ENCODE results near the gene SH2B3. TPM values are rescaled to one million over a fixed set of nuclear protein-coding genes. Genes with fewer than 3 reads are reported as not detected.

SH2B3 gene
- 9.1 TPM for total RNA-seq
- 10 to 100 TPM; 13.4 to 20.7 (median 15.9) TPM for polyA plus RNA-seq (ENCODE audit: insufficient read depth in 1 of 8, insufficient read length in 8 of 8, low replicate concordance in 1 of 8)
- long read RNA-seq, donor 1, full-length matches to known transcripts = 2 of 2 reads
- long read RNA-seq, donor 1, partial matches to known transcripts = 0 of 2 reads
- long read RNA-seq, donor 1, other reads (novel, unspliced or antisense) = 0 of 2 reads
- long read RNA-seq, donor 2 = 0 reads
- long read RNA-seq, donor 3, full-length matches to known transcripts = 1 of 1 reads
- long read RNA-seq, donor 3, partial matches to known transcripts = 0 of 1 reads
- long read RNA-seq, donor 3, other reads (novel, unspliced or antisense) = 0 of 1 reads
- long read RNA-seq, donor 4, full-length matches to known transcripts = 4 of 9 reads
- long read RNA-seq, donor 4, partial matches to known transcripts = 5 of 9 reads
- long read RNA-seq, donor 4, other reads (novel, unspliced or antisense) = 0 of 9 reads
- long read RNA-seq, donor 5, full-length matches to known transcripts = 2 of 2 reads
- long read RNA-seq, donor 5, partial matches to known transcripts = 0 of 2 reads
- long read RNA-seq, donor 5, other reads (novel, unspliced or antisense) = 0 of 2 reads
- long read RNA-seq, donor 6, full-length matches to known transcripts = 4 of 4 reads
- long read RNA-seq, donor 6, partial matches to known transcripts = 0 of 4 reads
- long read RNA-seq, donor 6, other reads (novel, unspliced or antisense) = 0 of 4 reads
- long read RNA-seq, donor 7 = 0 reads
- long read RNA-seq, donor 8, full-length matches to known transcripts = 1 of 1 reads
- long read RNA-seq, donor 8, partial matches to known transcripts = 0 of 1 reads
- long read RNA-seq, donor 8, other reads (novel, unspliced or antisense) = 0 of 1 reads
- long read RNA-seq, donor 9, full-length matches to known transcripts = 1 of 1 reads
- long read RNA-seq, donor 9, partial matches to known transcripts = 0 of 1 reads
- long read RNA-seq, donor 9, other reads (novel, unspliced or antisense) = 0 of 1 reads
- long read RNA-seq, donor 10, full-length matches to known transcripts = 1 of 1 reads
- long read RNA-seq, donor 10, partial matches to known transcripts = 0 of 1 reads
- long read RNA-seq, donor 10, other reads (novel, unspliced or antisense) = 0 of 1 reads
- long read RNA-seq, donor 11, full-length matches to known transcripts = 1 of 1 reads
- long read RNA-seq, donor 11, partial matches to known transcripts = 0 of 1 reads
- long read RNA-seq, donor 11, other reads (novel, unspliced or antisense) = 0 of 1 reads

- peak within 1 kb of the TSS; percentile 84 for H3K4me3 ChIP-seq (ENCODE audit: low read length)
- no peaks in the 10 kb centered on the region for H3K9me3 ChIP-seq (replicated peaks; ENCODE audit: control insufficient read depth, low read depth, low read length)
- H3K27ac ChIP-seq (ENCODE audit: low read length) = peak within 1 kb of the TSS; percentile 86
- WGBS (ENCODE audit: insufficient coverage) = under 1% methylated on average over 63 of the region's 80 CpGs
- peaks cover 17% of the 10 kb centered on the region for H3K27me3 ChIP-seq (ENCODE audit: control insufficient read depth, insufficient read depth, low read length)
- H3K4me1 ChIP-seq (ENCODE audit: control insufficient read depth, insufficient read depth, low read length) = peaks cover 68% of the 10 kb centered on the region
- H3K36me3 ChIP-seq (ENCODE audit: control insufficient read depth, insufficient read depth, low read length) = no peaks in the 10 kb centered on the region
- DNase-seq = peak; percentile 84
Measured at GRCh38 chr12:111405859-111406473, at the start of gene SH2B3. SH2B3 (plus strand) TSS chr12:111405923; CDS start chr12:111418146, 12,223 bp downstream.

GRCh38 chr12:111359231-111359913 is 46.4 kb upstream of the SH2B3 start:
- no peak overlapping the region for H3K4me3 ChIP-seq (ENCODE audit: low read length)
- H3K9me3 ChIP-seq (replicated peaks; ENCODE audit: control insufficient read depth, low read depth, low read length) = no peaks in the 10 kb centered on the region
- peak; percentile 67 for DNase-seq
- H3K4me1 ChIP-seq (ENCODE audit: control insufficient read depth, insufficient read depth, low read length) = peaks cover 26% of the 10 kb centered on the region
- 55% methylated on average over 8 of the region's 11 CpGs for WGBS (ENCODE audit: insufficient coverage)
- H3K36me3 ChIP-seq (ENCODE audit: control insufficient read depth, insufficient read depth, low read length) = peaks cover 21% of the 10 kb centered on the region
- H3K27me3 ChIP-seq (ENCODE audit: control insufficient read depth, insufficient read depth, low read length) = no peaks in the 10 kb centered on the region
- no peak overlapping the region for H3K27ac ChIP-seq (ENCODE audit: low read length)

- WGBS (ENCODE audit: insufficient coverage) = 49% methylated on average over 5 of the region's 5 CpGs
- DNase-seq = no peak
Measured at GRCh38 chr12:111359914-111360276, 45.8 kb upstream of the SH2B3 start.

GRCh38 chr12:111360325-111360930 is 45.3 kb upstream of the SH2B3 start:
- WGBS (ENCODE audit: insufficient coverage) = 59% methylated on average over 6 of the region's 9 CpGs
- Histone ChIP-seq H3K9me3 (replicated peaks; ENCODE audit: control insufficient read depth, low read depth, low read length) (no peaks in the 10 kb centered on the region), H3K36me3 (ENCODE audit: control insufficient read depth, insufficient read depth, low read length) (peaks cover 26% of the 10 kb centered on the region), H3K27ac (ENCODE audit: low read length) (no peak overlapping the region), H3K4me3 (ENCODE audit: low read length) (no peak overlapping the region), H3K4me1 (ENCODE audit: control insufficient read depth, insufficient read depth, low read length) (peaks cover 26% of the 10 kb centered on the region), H3K27me3 (ENCODE audit: control insufficient read depth, insufficient read depth, low read length) (no peaks in the 10 kb centered on the region)
- DNase-seq = no peak

More at GRCh38 chr12:111359914-111360276, 45.8 kb upstream of the SH2B3 start:
- H3K27me3 ChIP-seq (ENCODE audit: control insufficient read depth, insufficient read depth, low read length) = no peaks in the 10 kb centered on the region
- H3K36me3 ChIP-seq (ENCODE audit: control insufficient read depth, insufficient read depth, low read length) = peaks cover 21% of the 10 kb centered on the region
- H3K27ac ChIP-seq (ENCODE audit: low read length) = no peak overlapping the region
- peaks cover 26% of the 10 kb centered on the region for H3K4me1 ChIP-seq (ENCODE audit: control insufficient read depth, insufficient read depth, low read length)
- H3K4me3 ChIP-seq (ENCODE audit: low read length) = no peak overlapping the region
- H3K9me3 ChIP-seq (replicated peaks; ENCODE audit: control insufficient read depth, low read depth, low read length) = no peaks in the 10 kb centered on the region

- 63% methylated on average over 9 of the region's 13 CpGs for WGBS (ENCODE audit: insufficient coverage)
- Histone ChIP-seq H3K27me3 (ENCODE audit: control insufficient read depth, insufficient read depth, low read length) (no peaks in the 10 kb centered on the region), H3K4me1 (ENCODE audit: control insufficient read depth, insufficient read depth, low read length) (peaks cover 26% of the 10 kb centered on the region), H3K4me3 (ENCODE audit: low read length) (no peak overlapping the region), H3K27ac (ENCODE audit: low read length) (no peak overlapping the region), H3K9me3 (replicated peaks; ENCODE audit: control insufficient read depth, low read depth, low read length) (no peaks in the 10 kb centered on the region), H3K36me3 (ENCODE audit: control insufficient read depth, insufficient read depth, low read length) (peaks cover 32% of the 10 kb centered on the region)
- DNase-seq = no peak
Measured at GRCh38 chr12:111361073-111361716, 44.5 kb upstream of the SH2B3 start.

- no peak overlapping the region for H3K4me3 ChIP-seq (ENCODE audit: low read length)
- peaks cover 26% of the 10 kb centered on the region for H3K4me1 ChIP-seq (ENCODE audit: control insufficient read depth, insufficient read depth, low read length)
- DNase-seq = no peak
- 63% methylated on average over 17 of the region's 18 CpGs for WGBS (ENCODE audit: insufficient coverage)
- H3K27me3 ChIP-seq (ENCODE audit: control insufficient read depth, insufficient read depth, low read length) = no peaks in the 10 kb centered on the region
- peaks cover 32% of the 10 kb centered on the region for H3K36me3 ChIP-seq (ENCODE audit: control insufficient read depth, insufficient read depth, low read length)
- H3K27ac ChIP-seq (ENCODE audit: low read length) = no peak overlapping the region
- H3K9me3 ChIP-seq (replicated peaks; ENCODE audit: control insufficient read depth, low read depth, low read length) = no peaks in the 10 kb centered on the region
Measured at GRCh38 chr12:111361717-111362576, 43.8 kb upstream of the SH2B3 start.

- peaks cover 32% of the 10 kb centered on the region for H3K36me3 ChIP-seq (ENCODE audit: control insufficient read depth, insufficient read depth, low read length)
- H3K4me1 ChIP-seq (ENCODE audit: control insufficient read depth, insufficient read depth, low read length) = peaks cover 34% of the 10 kb centered on the region
- WGBS (ENCODE audit: insufficient coverage) = 93% methylated on average over 58 of the region's 59 CpGs
- H3K4me3 ChIP-seq (ENCODE audit: low read length) = no peak overlapping the region
- no peaks in the 10 kb centered on the region for H3K9me3 ChIP-seq (replicated peaks; ENCODE audit: control insufficient read depth, low read depth, low read length)
- DNase-seq = no peak
- H3K27ac ChIP-seq (ENCODE audit: low read length) = no peak overlapping the region
- H3K27me3 ChIP-seq (ENCODE audit: control insufficient read depth, insufficient read depth, low read length) = no peaks in the 10 kb centered on the region
Measured at GRCh38 chr12:111362687-111363475, 42.8 kb upstream of the SH2B3 start.
